H9 (cell line): ENCODE results near the gene RND3. TPM values are rescaled to one million over a fixed set of nuclear protein-coding genes. Genes with fewer than 3 reads are reported as not detected.

Source experiments
- DNase-seq: peaks from one replicate; pipeline ENCODE4 v3.0.0-alpha.2; 2017
- H2AFZ ChIP-seq: one replicate; pipeline ENCODE4 v1.6.1; 2013; ENCODE audit warnings: mild to moderate bottlenecking, low read length, control low read depth, moderate library complexity
- H2AK5ac ChIP-seq: 2 replicates; pipeline ENCODE4 v1.6.1; 2013; ENCODE audit warnings: low read length, control low read depth, mixed read lengths; ENCODE audit not compliant: insufficient read length
- H2BK120ac ChIP-seq: one replicate; pipeline ENCODE4 v1.6.1; 2013; ENCODE audit warnings: low read depth, mild to moderate bottlenecking, low read length, control low read depth, inconsistent platforms; ENCODE audit not compliant: poor library complexity, severe bottlenecking
- H2BK12ac ChIP-seq: 2 replicates; pipeline ENCODE4 v1.6.1; 2013; ENCODE audit warnings: low read length, control low read depth, mixed read lengths, low read depth; ENCODE audit not compliant: insufficient read length
- H2BK15ac ChIP-seq: 2 replicates; pipeline ENCODE4 v1.6.1; 2013; ENCODE audit warnings: low read depth, low read length, control low read depth
- H2BK20ac ChIP-seq: one replicate; pipeline ENCODE4 v1.6.1; 2013; ENCODE audit warnings: low read depth, mild to moderate bottlenecking, low read length, control low read depth, inconsistent platforms; ENCODE audit not compliant: poor library complexity, severe bottlenecking
- H2BK5ac ChIP-seq: 2 replicates; pipeline ENCODE4 v1.6.1; 2013; ENCODE audit warnings: low read length, control low read depth, mixed read lengths; ENCODE audit not compliant: insufficient read length
- H3K14ac ChIP-seq: 2 replicates; pipeline ENCODE4 v1.6.1; 2013; ENCODE audit warnings: low read length, control low read depth; ENCODE audit not compliant: insufficient read depth
- H3K18ac ChIP-seq: 2 replicates; pipeline ENCODE4 v1.6.1; 2013; ENCODE audit warnings: low read depth, mild to moderate bottlenecking, mixed read lengths, low read length, control low read depth; ENCODE audit not compliant: insufficient read length
- H3K23ac ChIP-seq: 2 replicates; pipeline ENCODE4 v1.6.1; 2013; ENCODE audit warnings: low read length, control low read depth, mixed read lengths, low read depth; ENCODE audit not compliant: insufficient read length
- H3K23me2 ChIP-seq: 2 replicates; pipeline ENCODE4 v1.6.1; 2013; ENCODE audit warnings: low read depth, mild to moderate bottlenecking, mixed read lengths, low read length, control low read depth; ENCODE audit not compliant: insufficient read length, poor library complexity, severe bottlenecking
- H3K27ac ChIP-seq: 2 replicates; pipeline ENCODE4 v1.5.1; 2013; ENCODE audit warnings: low read length, control low read depth, mixed read lengths, low read depth; ENCODE audit not compliant: insufficient read length
- H3K27me3 ChIP-seq: 2 replicates; pipeline ENCODE4 v1.6.1; 2013; ENCODE audit warnings: low read length, control low read depth, inconsistent platforms; ENCODE audit not compliant: insufficient read depth
- H3K4ac ChIP-seq: 2 replicates; pipeline ENCODE4 v1.6.1; 2013; ENCODE audit warnings: low read depth, mild to moderate bottlenecking, control low read depth, inconsistent platforms, low read length, moderate library complexity
- H3K4me1 ChIP-seq: 2 replicates; pipeline ENCODE4 v1.6.1; 2013; ENCODE audit warnings: low read length, control low read depth, inconsistent platforms; ENCODE audit not compliant: insufficient read depth
- H3K4me2 ChIP-seq: 2 replicates; pipeline ENCODE4 v1.6.1; 2013; ENCODE audit warnings: low read length, control low read depth, mixed read lengths; ENCODE audit not compliant: insufficient read length, insufficient read depth
- H3K56ac ChIP-seq: 2 replicates; pipeline ENCODE4 v1.6.1; 2013; ENCODE audit warnings: low read depth, mild to moderate bottlenecking, mixed read lengths, low read length, control low read depth; ENCODE audit not compliant: insufficient read length
- H3K79me1 ChIP-seq: 2 replicates; pipeline ENCODE4 v1.6.1; 2013; ENCODE audit warnings: low read depth, mild to moderate bottlenecking, moderate library complexity, low read length, control low read depth, inconsistent platforms; ENCODE audit not compliant: insufficient read depth, poor library complexity, severe bottlenecking
- H3K79me2 ChIP-seq: 2 replicates; pipeline ENCODE4 v1.6.1; 2013; ENCODE audit warnings: low read length, control low read depth, inconsistent platforms; ENCODE audit not compliant: insufficient read depth
- H3K9ac ChIP-seq: 2 replicates; pipeline ENCODE4 v1.6.1; 2013; ENCODE audit warnings: low read length, control low read depth, mixed read lengths; ENCODE audit not compliant: insufficient read length; ENCODE audit errors: extremely low read depth
- H3K9me3 ChIP-seq: one replicate; pipeline ENCODE4 v1.6.1; 2013; ENCODE audit warnings: low read depth, low read length, inconsistent platforms; ENCODE audit not compliant: control insufficient read depth
- H3T11ph ChIP-seq: one replicate; pipeline ENCODE4 v1.6.1; 2013; ENCODE audit warnings: mild to moderate bottlenecking, low read length, control low read depth, inconsistent platforms
- H4K20me1 ChIP-seq: one replicate; pipeline ENCODE4 v1.6.1; 2013; ENCODE audit not compliant: control insufficient read depth, insufficient read length, insufficient read depth
- H4K5ac ChIP-seq: 2 replicates; pipeline ENCODE4 v1.6.1; 2013; ENCODE audit warnings: low read depth, mild to moderate bottlenecking, mixed read lengths, low read length, control low read depth; ENCODE audit not compliant: insufficient read length
- H4K8ac ChIP-seq: replicated peaks from 2 replicates; pipeline ENCODE4 v1.6.1; 2013; ENCODE audit warnings: low read length, control low read depth, mixed read lengths, low read depth; ENCODE audit not compliant: insufficient read length
- H4K91ac ChIP-seq: 2 replicates; pipeline ENCODE4 v1.6.1; 2013; ENCODE audit warnings: low read depth, mild to moderate bottlenecking, moderate library complexity, mixed read lengths, low read length, control low read depth; ENCODE audit not compliant: insufficient read length
- H3K27ac Mint-ChIP-seq, 3 experiments: 2 replicates in 2 of 3; 3 replicates in 1 of 3; pipeline ENCODE4 v1.8.0; 2020 to 2021; ENCODE audit warnings: mixed read lengths in 3 of 3, mild to moderate bottlenecking in 1 of 3, moderate library complexity in 1 of 3
- H3K27me3 Mint-ChIP-seq: 2 replicates; pipeline ENCODE4 v1.8.0; 2021; ENCODE audit warnings: low read depth, mild to moderate bottlenecking, moderate library complexity, mixed read lengths
- H3K36me3 Mint-ChIP-seq, 3 experiments: 2 replicates in 2 of 3; 3 replicates in 1 of 3; pipeline ENCODE4 v1.8.0; 2020 to 2021; ENCODE audit warnings: low read depth in 3 of 3, mixed read lengths in 3 of 3; ENCODE audit not compliant: insufficient read depth in 1 of 3
- H3K4me1 Mint-ChIP-seq, 2 experiments: 2 replicates each; pipeline ENCODE4 v1.8.0; 2020; ENCODE audit warnings: mixed read lengths in 2 of 2
- H3K4me3 Mint-ChIP-seq, 2 experiments: 2 replicates in 1 of 2; 3 replicates in 1 of 2; pipeline ENCODE4 v1.8.0; 2020 to 2021; ENCODE audit warnings: mild to moderate bottlenecking in 2 of 2, mixed read lengths in 2 of 2, moderate library complexity in 1 of 2
- H3K9me3 Mint-ChIP-seq, 2 experiments: 2 replicates in 1 of 2; 3 replicates in 1 of 2; pipeline ENCODE4 v1.8.0; 2020; ENCODE audit warnings: mild to moderate bottlenecking in 2 of 2, mixed read lengths in 2 of 2, moderate library complexity in 1 of 2
- WGBS: extraction: QIAGEN DNeasy Blood & Tissue Kit; methylation state at CpG from one replicate; pipeline ENCODE4 v1.1.7; 2013; ENCODE audit warnings: missing lambda C conversion rate, low lambda C conversion rate, mixed read lengths; ENCODE audit not compliant: insufficient read length; ENCODE audit errors: extremely low coverage; 5-methylcytosine and 5-hydroxymethylcytosine counted together
- total RNA-seq: library from RNA; stranded (reverse); gene quantifications from 2 replicates; pipeline ENCODE4 v1.2.1, GENCODE V29; 2021
- TF ChIP-seq, protein P1 (sequence below): fragments of 200-600 bp; sonication (generic); conservative IDR thresholded peaks from 3 replicates; pipeline ENCODE4 v1.8.0; 2021; ENCODE audit warnings: antibody characterized with exemption, mild to moderate bottlenecking

Gene RND3
- total RNA-seq, 1 experiment from 2014 or later, result 62.6 TPM

DNA sequence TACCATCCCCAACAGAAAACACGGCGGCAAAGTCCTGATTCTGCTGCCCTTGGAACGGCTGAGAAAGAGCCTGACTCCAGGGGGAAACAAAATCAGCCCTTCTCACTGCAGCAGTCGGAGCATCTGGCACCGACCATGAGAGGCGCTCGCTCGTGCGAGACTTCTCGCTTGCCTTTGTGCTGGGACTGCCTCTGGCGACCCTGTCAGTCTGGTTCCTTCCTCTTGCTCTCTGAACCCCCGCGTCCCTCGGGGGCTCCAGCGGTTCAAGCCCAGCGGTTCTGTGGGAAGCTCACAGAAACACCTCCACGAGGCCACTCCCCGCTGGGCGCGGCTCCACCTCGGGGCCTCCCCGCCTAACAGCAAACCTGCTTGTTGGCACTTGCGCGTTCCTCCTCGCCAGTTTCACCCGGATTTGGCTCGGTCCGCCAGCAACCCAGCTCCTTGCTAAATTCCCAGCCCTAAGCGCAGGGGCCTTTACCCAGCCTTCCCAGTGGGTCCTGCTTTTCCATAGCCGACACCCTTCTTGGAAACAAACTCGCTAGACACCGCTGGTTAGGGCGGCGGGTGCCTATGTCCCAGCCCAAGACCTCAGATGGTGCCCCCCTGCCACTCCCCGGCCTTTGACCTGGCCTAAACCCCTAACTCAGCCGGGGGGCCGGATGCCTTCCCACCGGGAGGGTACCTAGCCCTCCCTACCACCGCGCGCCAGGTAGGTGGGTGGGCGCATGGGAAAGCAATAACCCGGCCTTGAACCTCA lies 2.2 kb downstream of the RND3 start:
- Mint-ChIP-seq H3K36me3 (peaks cover 3 to 44% (median 23%) of the 10 kb centered on the region in 3 experiments; a peak in 5 of 7 replicates), H3K27ac (peak overlapping the region in 1 of 3 experiments; percentile 93; a peak in 4 of 7 replicates), H3K4me1 (peaks cover 37 to 39% of the 10 kb centered on the region in 2 experiments), H3K27me3 (no peaks in the 10 kb centered on the region; the same call in 1 of the 2 replicates), H3K9me3 (peaks cover 0 to 6% of the 10 kb centered on the region in 2 experiments; a peak in 3 of 5 replicates), H3K4me3 (peak overlapping the region; percentile 93 to 99)
- no peak overlapping the region for H2AFZ ChIP-seq
- no peaks in the 10 kb centered on the region for H4K20me1 ChIP-seq
- no peak overlapping the region for H3K23ac ChIP-seq
- peaks cover 5% of the 10 kb centered on the region for H3K79me1 ChIP-seq
- peak overlapping the region; percentile 94 for H3K4me2 ChIP-seq
- no peak overlapping the region for H3K4ac ChIP-seq
- peaks cover 57% of the 10 kb centered on the region for H3K79me2 ChIP-seq
- TF ChIP-seq, protein P1, sequence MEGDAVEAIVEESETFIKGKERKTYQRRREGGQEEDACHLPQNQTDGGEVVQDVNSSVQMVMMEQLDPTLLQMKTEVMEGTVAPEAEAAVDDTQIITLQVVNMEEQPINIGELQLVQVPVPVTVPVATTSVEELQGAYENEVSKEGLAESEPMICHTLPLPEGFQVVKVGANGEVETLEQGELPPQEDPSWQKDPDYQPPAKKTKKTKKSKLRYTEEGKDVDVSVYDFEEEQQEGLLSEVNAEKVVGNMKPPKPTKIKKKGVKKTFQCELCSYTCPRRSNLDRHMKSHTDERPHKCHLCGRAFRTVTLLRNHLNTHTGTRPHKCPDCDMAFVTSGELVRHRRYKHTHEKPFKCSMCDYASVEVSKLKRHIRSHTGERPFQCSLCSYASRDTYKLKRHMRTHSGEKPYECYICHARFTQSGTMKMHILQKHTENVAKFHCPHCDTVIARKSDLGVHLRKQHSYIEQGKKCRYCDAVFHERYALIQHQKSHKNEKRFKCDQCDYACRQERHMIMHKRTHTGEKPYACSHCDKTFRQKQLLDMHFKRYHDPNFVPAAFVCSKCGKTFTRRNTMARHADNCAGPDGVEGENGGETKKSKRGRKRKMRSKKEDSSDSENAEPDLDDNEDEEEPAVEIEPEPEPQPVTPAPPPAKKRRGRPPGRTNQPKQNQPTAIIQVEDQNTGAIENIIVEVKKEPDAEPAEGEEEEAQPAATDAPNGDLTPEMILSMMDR, result peak; percentile 56; the same call in 2 of the 3 replicates
- no peak overlapping the region for H3K27ac ChIP-seq
- H2BK5ac ChIP-seq, result no peak overlapping the region
- peak overlapping the region; percentile 10 for H3K14ac ChIP-seq
- no peak overlapping the region for H2BK120ac ChIP-seq
- H3K4me1 ChIP-seq, result peaks cover 15% of the 10 kb centered on the region
- H2AK5ac ChIP-seq, result no peak overlapping the region
- no peak overlapping the region for H3T11ph ChIP-seq
- no peak overlapping the region for H3K56ac ChIP-seq
- H4K8ac ChIP-seq, result no peak overlapping the region
- no CpG with 5 or more reads among the region's 43 CpGs for WGBS
- peak overlapping the region; percentile 93 for H3K9ac ChIP-seq
- peak; percentile 76 for DNase-seq
- H2BK20ac ChIP-seq, result no peak overlapping the region
- H4K5ac ChIP-seq, result no peak overlapping the region
- H3K23me2 ChIP-seq, result peaks cover 8% of the 10 kb centered on the region
- no peaks in the 10 kb centered on the region for H3K27me3 ChIP-seq
- no peaks in the 10 kb centered on the region for H3K9me3 ChIP-seq
- H3K18ac ChIP-seq, result peak overlapping the region; percentile 39
- H2BK12ac ChIP-seq, result no peak overlapping the region
- H4K91ac ChIP-seq, result no peak overlapping the region
- no peak overlapping the region for H2BK15ac ChIP-seq
